NB4 (cell line): Measurements from ENCODE around the gene PLEKHD1.

Source experiments
- POLR2A ChIP-seq: IDR thresholded peaks from 2 replicates; pipeline ENCODE4 v1.6.1; 2011; ENCODE audit warnings: mild to moderate bottlenecking; ENCODE audit not compliant: insufficient read length; ENCODE audit errors: extremely low read depth
- TF ChIP-seq, protein P1 (sequence below): IDR thresholded peaks from one replicate; pipeline ENCODE4 v1.5.1; 2012; ENCODE audit warnings: low read depth, low read length
- TF ChIP-seq, protein P2 (sequence below): IDR thresholded peaks from 2 replicates; pipeline ENCODE4 v1.6.1; 2011; ENCODE audit warnings: low read depth, low read length

DNA sequence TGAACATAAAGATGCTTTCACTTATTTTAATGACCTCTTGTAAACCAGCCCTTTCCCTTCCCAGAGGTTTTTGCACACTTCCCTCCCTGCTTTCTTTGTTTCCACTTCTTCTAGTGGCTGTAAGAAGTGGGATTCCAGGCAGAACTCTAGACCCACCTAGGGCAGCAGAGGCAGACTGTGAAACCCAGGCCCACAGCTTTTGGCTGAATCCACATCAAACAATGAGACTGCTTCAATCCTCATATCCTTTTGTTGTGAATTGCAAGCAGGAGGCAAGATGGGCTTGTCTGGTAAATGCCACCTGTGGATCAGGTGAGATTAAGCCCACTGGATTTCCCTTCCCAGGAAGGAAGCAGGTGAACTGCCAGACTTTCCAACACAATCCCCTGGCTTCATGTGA is 77.4 kb downstream of the PLEKHD1 start:
- TF ChIP-seq, protein P1, sequence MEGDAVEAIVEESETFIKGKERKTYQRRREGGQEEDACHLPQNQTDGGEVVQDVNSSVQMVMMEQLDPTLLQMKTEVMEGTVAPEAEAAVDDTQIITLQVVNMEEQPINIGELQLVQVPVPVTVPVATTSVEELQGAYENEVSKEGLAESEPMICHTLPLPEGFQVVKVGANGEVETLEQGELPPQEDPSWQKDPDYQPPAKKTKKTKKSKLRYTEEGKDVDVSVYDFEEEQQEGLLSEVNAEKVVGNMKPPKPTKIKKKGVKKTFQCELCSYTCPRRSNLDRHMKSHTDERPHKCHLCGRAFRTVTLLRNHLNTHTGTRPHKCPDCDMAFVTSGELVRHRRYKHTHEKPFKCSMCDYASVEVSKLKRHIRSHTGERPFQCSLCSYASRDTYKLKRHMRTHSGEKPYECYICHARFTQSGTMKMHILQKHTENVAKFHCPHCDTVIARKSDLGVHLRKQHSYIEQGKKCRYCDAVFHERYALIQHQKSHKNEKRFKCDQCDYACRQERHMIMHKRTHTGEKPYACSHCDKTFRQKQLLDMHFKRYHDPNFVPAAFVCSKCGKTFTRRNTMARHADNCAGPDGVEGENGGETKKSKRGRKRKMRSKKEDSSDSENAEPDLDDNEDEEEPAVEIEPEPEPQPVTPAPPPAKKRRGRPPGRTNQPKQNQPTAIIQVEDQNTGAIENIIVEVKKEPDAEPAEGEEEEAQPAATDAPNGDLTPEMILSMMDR = no peak
- TF ChIP-seq POLR2A = no peak
- TF ChIP-seq, protein P2, sequence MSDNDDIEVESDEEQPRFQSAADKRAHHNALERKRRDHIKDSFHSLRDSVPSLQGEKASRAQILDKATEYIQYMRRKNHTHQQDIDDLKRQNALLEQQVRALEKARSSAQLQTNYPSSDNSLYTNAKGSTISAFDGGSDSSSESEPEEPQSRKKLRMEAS = no peak
